VCaP (cell line): ENCODE results near the gene RIT2.

ENCODE experiments used
- H3K27ac ChIP-seq: fragments of 450-650 bp; 2 replicates; pipeline ENCODE4 v1.5.1; 2017
- TF ChIP-seq, protein P1 (sequence below): fragments of 450-650 bp; conservative IDR thresholded peaks from 2 replicates; pipeline ENCODE4 v1.5.1; 2017; ENCODE audit warnings: mild to moderate bottlenecking, moderate library complexity

Gene RIT2

DNA sequence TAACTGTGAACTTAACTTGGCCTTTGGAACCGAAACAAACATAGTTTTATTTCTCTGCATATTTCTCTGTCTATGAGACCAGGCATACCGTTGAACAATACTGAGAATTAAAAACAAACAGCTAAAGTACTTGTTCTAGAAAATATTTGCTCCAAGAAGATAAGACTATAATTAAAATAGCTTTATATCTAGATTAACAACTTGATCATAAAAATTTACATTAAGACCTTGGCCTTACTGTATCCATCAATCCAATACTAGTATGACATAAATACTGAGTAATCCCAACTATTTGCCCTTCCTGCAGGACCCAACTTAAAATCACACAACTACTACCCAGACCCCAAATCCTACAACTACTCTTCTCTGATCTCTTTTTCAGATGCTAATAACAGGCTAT, 260.9 kb downstream of the RIT2 start:
- TF ChIP-seq, protein P1, sequence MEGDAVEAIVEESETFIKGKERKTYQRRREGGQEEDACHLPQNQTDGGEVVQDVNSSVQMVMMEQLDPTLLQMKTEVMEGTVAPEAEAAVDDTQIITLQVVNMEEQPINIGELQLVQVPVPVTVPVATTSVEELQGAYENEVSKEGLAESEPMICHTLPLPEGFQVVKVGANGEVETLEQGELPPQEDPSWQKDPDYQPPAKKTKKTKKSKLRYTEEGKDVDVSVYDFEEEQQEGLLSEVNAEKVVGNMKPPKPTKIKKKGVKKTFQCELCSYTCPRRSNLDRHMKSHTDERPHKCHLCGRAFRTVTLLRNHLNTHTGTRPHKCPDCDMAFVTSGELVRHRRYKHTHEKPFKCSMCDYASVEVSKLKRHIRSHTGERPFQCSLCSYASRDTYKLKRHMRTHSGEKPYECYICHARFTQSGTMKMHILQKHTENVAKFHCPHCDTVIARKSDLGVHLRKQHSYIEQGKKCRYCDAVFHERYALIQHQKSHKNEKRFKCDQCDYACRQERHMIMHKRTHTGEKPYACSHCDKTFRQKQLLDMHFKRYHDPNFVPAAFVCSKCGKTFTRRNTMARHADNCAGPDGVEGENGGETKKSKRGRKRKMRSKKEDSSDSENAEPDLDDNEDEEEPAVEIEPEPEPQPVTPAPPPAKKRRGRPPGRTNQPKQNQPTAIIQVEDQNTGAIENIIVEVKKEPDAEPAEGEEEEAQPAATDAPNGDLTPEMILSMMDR, result no peak
- H3K27ac ChIP-seq, result no peak overlapping the region

DNA sequence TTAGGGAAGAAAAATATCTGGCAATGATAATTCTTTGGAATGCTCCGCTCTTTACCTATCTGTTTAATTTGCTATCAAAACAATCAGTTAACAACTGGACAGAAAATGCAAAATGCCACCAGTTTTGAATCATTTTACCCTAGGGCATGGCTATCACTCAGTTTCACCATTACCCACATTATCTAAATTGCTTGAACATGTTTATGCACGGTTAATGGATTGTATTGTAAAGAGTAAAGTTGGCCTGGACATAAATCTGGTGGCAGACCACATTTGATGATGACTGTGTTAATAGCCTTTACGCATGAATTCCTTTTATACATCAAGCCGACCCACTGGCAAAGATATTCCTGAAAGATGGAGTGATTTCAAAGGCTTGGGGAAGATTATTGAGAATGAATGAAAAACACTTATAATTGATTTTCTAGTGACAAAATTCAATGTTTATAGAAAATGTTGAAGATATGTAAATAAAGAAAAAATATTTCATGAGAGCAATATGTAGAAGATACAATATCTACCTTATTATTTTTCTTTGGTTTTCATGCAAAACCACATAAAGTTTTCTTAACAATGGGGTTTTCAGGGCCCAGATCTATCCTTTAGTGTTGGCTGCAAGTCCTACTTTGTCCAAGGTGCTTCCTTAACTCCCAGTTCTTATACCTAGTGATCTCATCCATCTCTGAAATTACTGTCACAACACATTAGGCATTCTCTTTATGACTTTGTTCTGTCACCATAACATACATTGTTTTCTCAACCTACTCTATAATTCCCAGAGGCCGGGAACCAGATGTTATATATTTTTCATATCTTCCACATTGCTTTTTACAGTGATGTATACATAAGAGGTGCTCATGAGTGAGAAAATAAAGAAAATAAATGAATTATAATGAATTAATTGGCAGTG, 265.1 kb downstream of the RIT2 start:
- TF ChIP-seq, protein P1, result no peak
- H3K27ac ChIP-seq, result no peak overlapping the region

DNA sequence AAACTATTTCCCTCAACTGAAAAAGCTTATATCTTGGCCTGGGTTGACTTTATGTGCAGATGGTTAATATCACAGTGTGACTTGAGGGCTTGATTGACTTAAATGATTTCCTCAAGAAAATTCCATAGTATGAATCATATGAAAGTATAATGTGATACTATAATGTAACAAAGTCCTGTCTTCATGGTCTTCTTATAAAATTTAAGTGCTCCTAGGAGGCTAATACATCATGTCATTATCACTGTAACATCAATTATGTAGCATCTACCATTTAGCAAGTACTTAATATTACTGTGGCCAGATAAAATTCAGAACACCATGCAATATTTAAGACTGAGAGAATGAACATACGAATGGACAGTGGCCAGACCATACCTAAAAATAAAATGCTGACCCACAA, 276.1 kb downstream of the RIT2 start:
- TF ChIP-seq, protein P1, result no peak
- no peak overlapping the region for H3K27ac ChIP-seq

DNA sequence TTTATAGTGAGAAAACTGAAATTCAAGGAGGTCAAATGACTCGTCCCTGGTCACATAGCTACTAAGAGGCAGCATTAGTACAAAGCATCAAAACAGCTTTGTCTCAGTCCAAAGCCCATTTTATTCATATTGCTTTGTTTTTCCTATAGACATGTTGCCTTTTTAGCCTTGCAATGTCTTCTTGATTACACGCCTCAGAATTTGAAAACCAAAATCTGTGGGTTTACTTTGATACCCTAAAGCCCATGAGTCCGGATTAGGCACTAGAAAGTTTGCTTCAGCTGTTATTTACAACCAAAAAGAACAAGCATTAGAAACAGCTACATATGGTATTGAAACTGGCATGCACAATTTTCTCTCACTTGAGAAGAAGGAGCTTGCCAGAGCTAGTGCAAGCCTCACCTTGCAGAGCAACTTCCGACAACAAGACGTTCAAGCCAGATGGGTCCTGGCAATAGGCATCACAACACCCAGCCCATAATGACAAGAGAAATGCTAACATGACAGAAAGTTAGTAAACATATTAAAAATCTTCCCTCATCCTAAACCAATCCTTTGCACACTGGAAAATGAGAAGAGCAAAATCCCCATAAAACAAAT, 276.8 kb downstream of the RIT2 start:
- TF ChIP-seq, protein P1, result no peak

DNA sequence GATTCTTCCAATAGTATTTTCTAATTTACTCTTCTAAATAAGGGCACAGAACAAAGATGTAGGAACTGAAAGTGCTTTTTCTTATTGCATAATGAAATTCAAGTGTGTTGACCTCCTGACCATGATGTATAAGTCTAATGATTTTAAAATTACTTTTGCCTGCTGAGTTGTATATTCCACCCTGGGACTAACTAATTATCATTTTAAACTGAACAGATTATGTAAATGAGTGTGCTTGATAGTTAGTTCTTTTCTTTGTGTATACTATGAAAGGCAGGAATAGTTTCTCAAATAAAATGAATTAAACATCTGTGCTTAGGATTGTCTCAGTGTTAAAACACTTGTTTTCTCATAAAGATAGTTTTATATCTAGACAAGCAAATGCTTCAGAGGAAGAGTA, 284.5 kb downstream of the RIT2 start:
- H3K27ac ChIP-seq, result no peak overlapping the region
- TF ChIP-seq, protein P1, result no peak

More for the DNA sequence above, 276.8 kb downstream of the RIT2 start:
- H3K27ac ChIP-seq, result no peak overlapping the region

DNA sequence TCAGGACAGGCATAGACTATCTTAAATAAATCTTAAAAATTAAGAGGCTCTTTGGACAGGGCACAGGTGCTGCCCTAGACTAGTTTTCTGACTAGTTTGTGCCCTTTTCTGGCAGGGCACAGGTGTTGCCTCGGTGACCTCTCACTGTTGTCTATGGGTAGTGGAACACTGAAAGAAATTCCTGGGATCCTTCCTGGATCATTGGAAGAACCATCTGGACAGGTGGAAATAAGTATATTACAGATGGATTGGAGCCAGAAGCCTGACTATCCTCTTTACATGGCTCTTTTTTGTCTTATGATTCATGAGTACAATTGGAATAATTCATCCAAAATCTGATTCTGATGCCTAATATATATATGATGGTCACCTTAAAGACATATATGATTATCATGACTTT, 286.6 kb downstream of the RIT2 start:
- TF ChIP-seq, protein P1, result no peak
- H3K27ac ChIP-seq, result no peak overlapping the region

DNA sequence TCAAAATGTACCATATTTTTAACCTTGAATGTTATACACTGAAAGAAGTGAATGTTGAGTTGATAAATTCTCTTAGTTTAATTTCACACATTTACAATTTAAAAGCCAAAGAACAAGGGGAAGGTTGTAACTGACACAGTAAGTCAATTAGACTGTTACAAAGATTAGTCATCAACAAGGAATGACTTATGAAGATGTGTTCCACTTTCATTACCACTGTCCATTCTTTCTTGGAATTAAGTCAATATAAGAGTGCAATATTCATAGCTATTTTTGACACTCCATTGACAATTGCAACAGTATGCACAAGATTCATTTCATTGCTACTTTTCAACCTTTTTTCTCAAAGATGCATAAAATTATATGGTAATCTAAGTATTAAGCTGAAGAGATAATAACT, 291.3 kb downstream of the RIT2 start:
- no peak overlapping the region for H3K27ac ChIP-seq
- TF ChIP-seq, protein P1, result no peak
